TTC549 (cell line): ENCODE data around the gene FZD4.
"Not testable (repeated sequence)": the region's sequence is repeated elsewhere in the genome, so short reads cannot be mapped to it uniquely, and the experiment has no call there.

Experiments used
- FAIRE-seq: peaks from 2 replicates; lab custom pipeline; 2012; peaks lifted over from hg19 to GRCh38; lab: Jason Lieb, UNC

The FZD4 gene

GRCh38 chr11:86937193-86937806 lies 17.9 kb downstream of the FZD4 start:
- FAIRE-seq = not testable (repeated sequence)

DNA sequence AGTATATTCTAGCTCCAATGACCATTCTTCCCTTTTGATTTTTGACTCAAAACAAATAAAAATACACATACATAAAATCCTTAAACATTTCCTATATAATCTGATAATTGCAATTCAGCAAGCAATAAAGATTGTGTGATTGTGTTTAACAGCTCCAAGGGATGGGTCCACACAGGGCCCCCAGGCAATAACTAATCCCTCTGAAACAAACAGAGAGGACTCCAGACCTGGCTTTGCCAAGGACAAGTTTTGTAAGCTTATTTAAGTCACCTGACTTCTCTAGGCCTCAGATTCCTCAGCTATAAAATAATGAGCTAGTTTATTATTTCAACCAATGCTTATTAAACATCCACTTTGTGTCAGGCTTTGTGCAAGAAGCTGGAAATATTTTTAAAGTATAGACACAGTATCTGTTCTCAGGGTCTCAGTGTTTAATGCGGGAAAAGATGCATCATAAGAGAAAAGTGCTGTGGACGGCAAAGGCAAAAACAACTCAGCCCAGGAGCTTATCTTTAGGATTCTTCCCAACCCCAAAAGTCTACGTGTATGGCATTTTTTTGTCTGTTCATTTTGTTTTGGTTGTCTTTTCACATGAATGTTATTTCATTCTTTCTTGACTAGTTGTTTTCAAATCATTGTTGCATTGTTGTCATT lies 20.1 kb downstream of the FZD4 start:
- no peak for FAIRE-seq

GRCh38 chr11:86934582-86934900 lies 20.7 kb downstream of the FZD4 start:
- no peak for FAIRE-seq

GRCh38 chr11:86933891-86934581 lies 21.2 kb downstream of the FZD4 start:
- FAIRE-seq = no peak

GRCh38 chr11:86932924-86933875 lies 22.0 kb downstream of the FZD4 start:
- no peak for FAIRE-seq

DNA sequence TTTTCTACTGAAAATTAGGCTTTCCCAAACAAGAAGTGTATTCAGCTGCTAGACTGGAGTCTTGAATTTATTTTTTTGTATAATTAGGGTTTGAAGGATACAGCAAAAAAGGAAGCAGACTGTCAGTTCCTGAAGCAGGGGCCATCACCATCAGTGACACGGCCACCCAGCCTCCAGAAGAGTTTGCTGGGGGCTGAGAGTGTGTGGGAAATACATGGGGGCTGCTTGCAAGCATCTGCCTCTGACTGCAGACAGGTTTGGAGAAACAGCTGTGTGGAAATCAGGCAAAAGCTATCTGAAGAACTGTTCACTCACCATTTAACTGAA lies 23.0 kb downstream of the FZD4 start:
- FAIRE-seq = no peak

- FAIRE-seq = no peak
Observed at GRCh38 chr11:86931548-86932258, 23.5 kb downstream of the FZD4 start.

DNA sequence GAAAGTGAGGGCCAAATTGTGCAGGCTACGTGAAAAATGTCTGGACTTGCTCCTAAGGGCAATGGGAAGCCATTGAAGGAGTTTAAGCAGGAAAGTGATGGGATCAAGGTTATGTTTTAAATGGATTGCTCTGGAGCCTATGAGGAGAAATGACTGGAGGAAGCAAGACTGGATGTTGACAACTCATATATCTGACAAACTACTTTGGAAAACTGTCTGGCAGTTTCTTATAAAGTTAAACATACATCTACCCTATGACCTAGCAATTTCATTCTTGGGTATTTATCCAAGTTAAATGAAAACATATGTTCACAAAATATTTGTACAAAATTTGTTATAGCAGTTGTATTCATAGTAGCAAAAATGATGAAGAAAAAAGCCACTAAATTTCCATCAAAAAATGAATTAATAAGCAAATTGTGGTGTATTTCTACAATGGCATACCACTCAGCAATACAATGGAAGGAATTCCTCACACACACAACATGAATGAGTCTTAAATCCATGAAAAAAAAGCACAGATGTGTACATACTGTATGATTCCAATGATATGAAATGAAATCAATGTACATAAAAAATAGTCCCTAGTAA lies 24.1 kb downstream of the FZD4 start:
- no peak for FAIRE-seq

DNA sequence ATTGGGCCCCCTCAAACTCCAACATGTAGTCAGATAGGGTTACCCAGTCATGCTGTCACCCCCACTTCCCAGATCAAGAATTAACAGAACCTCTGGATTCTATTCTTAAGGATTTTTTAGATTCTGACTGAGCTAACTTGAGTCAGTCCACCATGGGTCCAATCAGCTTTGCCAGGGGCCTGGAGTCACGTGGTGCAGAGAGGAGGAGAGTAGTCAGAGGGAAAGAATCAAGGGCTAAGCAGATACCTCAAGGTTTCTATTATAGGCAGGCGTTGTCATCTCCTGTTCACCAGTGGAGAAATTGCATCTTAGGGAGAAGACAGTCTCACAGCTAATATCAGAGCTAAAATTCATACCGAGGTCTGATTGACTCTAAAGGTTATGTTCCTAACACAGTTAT lies 28.2 kb downstream of the FZD4 start:
- no peak for FAIRE-seq

DNA sequence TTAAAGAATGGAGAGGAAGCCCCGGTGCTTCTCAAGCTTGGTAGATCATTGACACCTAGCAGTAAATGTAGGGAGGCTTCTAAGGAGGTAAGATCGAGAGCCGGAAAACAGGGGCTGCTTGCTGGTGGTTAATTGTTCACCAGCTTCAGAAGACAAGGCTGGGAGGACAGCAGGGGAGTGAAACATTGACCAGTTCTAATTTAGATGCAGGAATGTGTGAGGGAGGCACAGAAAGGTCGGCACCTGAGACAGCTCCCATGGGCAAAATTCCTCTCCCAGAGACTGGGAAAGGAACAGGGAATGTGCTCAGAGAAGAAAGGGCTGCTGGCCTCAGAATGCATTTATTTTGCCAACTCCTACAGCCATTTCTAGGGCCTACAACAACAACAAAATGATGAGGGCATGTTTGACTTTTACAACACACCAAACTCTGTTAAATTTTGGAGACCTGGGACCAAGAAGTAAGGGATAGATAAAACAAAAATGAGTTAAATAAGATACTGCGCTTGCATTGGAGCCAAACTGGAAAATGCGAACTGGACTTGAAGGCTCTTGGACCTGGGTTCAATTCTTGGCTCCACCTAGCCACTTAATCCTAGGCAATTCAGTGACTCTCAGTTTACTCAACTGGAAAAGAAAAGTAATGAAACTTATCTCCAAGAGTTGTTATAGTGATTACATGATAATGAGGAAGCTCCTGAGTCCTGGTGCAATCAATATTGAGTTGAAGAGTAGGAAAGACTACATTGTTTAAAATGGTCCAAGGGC lies 31.0 kb downstream of the FZD4 start:
- no peak for FAIRE-seq

GRCh38 chr11:86922225-86922624 lies 33.0 kb downstream of the FZD4 start:
- no peak for FAIRE-seq

- FAIRE-seq = peak; percentile 84
Observed at GRCh38 chr11:86919557-86920210, 35.5 kb downstream of the FZD4 start.

DNA sequence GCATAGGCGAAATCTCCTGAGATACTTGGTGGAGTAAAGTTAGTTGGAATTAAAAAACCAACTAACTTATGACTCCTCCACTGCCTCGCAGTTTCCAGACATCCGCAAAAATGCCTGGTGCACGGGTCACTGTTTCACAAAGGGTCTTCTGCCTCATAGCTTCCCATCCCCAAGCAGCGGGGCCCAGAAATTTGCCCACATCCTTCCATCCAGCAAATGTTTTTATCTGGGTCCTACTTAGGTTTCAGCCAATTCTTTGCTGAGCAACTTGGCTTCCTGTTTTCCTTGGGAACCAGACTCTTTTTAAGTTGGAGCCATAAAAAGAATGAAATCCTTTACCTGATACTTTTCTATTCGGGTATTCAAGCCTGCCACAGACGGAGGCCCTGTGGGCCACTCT lies 36.2 kb downstream of the FZD4 start:
- FAIRE-seq = no peak

DNA sequence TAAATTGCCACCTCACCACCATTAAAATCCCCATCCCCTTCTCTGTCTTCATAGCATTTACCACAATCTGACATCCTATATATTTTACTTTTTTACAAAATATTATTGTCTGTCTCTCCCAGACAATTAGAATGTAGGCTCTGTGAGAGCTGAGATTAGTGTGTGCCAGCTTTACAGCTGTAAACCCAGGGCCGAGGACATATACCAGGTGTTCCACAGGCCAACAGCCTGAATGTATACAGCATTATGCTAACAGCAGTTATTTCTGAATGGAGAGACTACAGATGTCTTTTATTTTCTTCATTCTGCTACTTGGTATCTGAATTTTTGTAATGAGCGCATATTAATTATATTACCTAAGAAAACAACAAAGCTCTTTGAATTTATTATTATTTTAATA lies 36.7 kb downstream of the FZD4 start:
- no peak for FAIRE-seq

GRCh38 chr11:86917589-86917988 lies 37.6 kb downstream of the FZD4 start:
- no peak for FAIRE-seq

GRCh38 chr11:86916330-86916729 lies 38.9 kb downstream of the FZD4 start:
- no peak for FAIRE-seq

GRCh38 chr11:86915850-86916249 lies 39.3 kb downstream of the FZD4 start:
- FAIRE-seq = not testable (repeated sequence)

- FAIRE-seq = no peak
Observed at GRCh38 chr11:86914865-86915519, 40.2 kb downstream of the FZD4 start.

- no peak for FAIRE-seq
Observed at GRCh38 chr11:86912238-86912637, 43.0 kb downstream of the FZD4 start.

DNA sequence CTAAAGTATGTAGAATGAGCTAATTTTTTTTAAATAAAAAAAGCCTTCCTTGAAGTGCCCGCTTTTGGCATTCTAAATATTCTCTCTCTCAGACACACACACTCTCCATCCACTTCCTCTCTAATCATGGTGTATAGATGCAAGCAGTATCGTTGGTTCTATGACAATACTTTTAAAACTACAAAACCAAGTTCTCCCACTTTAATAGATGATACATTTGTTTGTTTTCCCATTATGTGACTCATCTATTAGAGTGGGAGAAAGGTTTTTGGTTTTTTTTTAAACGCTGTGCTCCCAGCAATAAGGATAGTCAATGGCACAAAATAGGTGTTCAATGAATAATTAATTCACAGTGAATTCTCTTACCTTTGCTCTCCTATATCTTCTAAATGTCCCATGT lies 44.6 kb downstream of the FZD4 start:
- no peak for FAIRE-seq
